Cardiac muscle cell (in vitro differentiated cells and primary cell): ENCODE data around the gene ARHGEF28. TPM values are rescaled to one million over a fixed set of nuclear protein-coding genes. Genes with fewer than 3 reads are reported as not detected.

Experiments
- DNase-seq, 2 donors: peaks; one replicate each; pipeline versions ENCODE4 v3.0.0 to v3.0.0-alpha.2; 2010 to 2017; ENCODE audit warnings: low read depth in 1 of 2, low spot score in 1 of 2
- H3K27ac ChIP-seq: fragments of 200-600 bp; sonication (generic); 2 replicates; pipeline ENCODE4 v1.5.1; 2016
- H3K27me3 ChIP-seq: fragments of 200-600 bp; sonication (generic); 2 replicates; pipeline ENCODE4 v1.6.0; 2016; ENCODE audit warnings: control low read depth
- H3K36me3 ChIP-seq: fragments of 200-600 bp; sonication (generic); 2 replicates; pipeline ENCODE4 v1.5.1; 2016; ENCODE audit warnings: control low read depth
- H3K4me1 ChIP-seq: fragments of 200-600 bp; sonication (generic); 2 replicates; pipeline ENCODE4 v1.8.1; 2017; ENCODE audit warnings: low read depth, mild to moderate bottlenecking, mixed run types
- H3K4me3 ChIP-seq: fragments of 200-600 bp; sonication (generic); 2 replicates; pipeline ENCODE4 v1.5.1; 2016; ENCODE audit warnings: mild to moderate bottlenecking
- H3K9me3 ChIP-seq: fragments of 200-600 bp; sonication (generic); 2 replicates; pipeline ENCODE4 v1.5.1; 2017; ENCODE audit warnings: low read depth, mild to moderate bottlenecking, control low read depth
- polyA plus RNA-seq: library from polyadenylated mRNA; unstranded; fragments of >200 nt; fragmentation: Nextera tagmentation; extraction: Ambion mirVana; gene quantifications from 2 replicates; pipeline ENCODE4 v1.2.1, GENCODE V29; 2016
- total RNA-seq: library from RNA; depleted of rRNA; stranded (reverse); fragments of >200 nt; gene quantifications from 2 replicates; pipeline ENCODE4 v1.2.3, GENCODE V29; 2016
- TF ChIP-seq, protein P1 (sequence below): IDR thresholded peaks from 2 replicates; pipeline ENCODE4 v1.5.1; 2012; ENCODE audit warnings: low read depth, mild to moderate bottlenecking, low read length

ARHGEF28 gene
- total and polyA plus RNA-seq, 2 experiments from 2014 or later: 0.30 TPM; not detected in 1

DNA sequence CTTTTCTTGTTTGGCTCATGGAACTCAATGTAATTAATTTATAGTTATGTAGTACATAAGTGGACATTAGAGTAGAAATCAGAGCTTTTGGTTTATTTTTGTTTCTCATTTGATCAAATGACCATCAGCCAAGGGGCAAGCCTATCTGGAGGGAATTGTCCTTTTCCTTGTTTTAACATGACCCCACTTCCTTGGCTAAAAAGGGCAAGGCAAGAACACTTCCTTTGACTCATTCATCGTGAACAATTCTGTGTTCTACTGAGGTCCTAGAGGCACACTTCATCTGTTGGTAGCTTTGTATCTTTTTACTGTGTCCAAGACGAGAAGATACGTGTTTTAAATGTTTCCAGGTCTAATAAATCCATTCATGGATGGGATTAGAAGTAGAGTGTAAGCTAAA lies 148.9 kb downstream of the ARHGEF28 start:
- H3K4me1 ChIP-seq: no peaks in the 10 kb centered on the region
- TF ChIP-seq, protein P1, sequence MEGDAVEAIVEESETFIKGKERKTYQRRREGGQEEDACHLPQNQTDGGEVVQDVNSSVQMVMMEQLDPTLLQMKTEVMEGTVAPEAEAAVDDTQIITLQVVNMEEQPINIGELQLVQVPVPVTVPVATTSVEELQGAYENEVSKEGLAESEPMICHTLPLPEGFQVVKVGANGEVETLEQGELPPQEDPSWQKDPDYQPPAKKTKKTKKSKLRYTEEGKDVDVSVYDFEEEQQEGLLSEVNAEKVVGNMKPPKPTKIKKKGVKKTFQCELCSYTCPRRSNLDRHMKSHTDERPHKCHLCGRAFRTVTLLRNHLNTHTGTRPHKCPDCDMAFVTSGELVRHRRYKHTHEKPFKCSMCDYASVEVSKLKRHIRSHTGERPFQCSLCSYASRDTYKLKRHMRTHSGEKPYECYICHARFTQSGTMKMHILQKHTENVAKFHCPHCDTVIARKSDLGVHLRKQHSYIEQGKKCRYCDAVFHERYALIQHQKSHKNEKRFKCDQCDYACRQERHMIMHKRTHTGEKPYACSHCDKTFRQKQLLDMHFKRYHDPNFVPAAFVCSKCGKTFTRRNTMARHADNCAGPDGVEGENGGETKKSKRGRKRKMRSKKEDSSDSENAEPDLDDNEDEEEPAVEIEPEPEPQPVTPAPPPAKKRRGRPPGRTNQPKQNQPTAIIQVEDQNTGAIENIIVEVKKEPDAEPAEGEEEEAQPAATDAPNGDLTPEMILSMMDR: no peak
- no peaks in the 10 kb centered on the region for H3K36me3 ChIP-seq
- H3K9me3 ChIP-seq: no peaks in the 10 kb centered on the region
- no peak overlapping the region for H3K27ac ChIP-seq
- H3K4me3 ChIP-seq: no peak overlapping the region
- DNase-seq: no peak
- peaks cover 12% of the 10 kb centered on the region for H3K27me3 ChIP-seq

DNA sequence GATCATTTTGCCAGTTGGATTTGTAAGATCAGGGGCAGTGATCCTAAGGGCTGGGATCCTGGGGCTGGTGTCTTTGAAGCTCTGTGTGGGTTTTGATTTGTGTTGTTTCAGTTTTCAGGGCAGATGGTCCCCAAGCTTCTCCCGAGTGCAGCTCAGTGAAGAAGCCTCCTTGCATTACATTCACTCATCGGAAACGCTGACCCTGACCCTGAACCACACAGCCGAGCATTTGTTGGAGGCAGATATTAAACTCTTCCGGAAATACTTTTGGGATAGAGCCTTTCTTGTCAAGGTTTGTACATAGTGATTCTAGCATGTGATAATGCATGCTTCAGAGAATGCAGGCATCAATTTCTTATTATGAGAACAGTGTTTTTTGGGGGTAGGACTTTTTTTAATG lies 150.4 kb downstream of the ARHGEF28 start:
- no peaks in the 10 kb centered on the region for H3K4me1 ChIP-seq

DNA sequence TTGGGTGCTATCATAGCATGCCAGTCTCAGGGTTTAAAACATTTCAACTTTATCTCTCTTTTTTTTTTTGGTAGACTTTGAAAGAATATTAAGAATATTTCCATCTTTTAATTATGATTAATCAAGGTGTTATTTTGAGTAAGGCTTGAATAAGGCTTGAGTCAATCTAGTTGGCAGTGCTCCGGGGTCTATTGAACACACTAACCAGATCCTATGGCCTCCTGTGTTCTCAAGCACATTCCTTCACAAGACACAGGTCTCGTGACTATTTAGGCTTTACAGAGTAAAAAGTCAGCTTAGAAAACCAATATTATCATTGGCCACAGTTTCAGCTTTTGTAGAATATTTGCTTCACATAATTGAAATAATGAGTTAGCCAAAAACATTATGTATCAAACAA lies 151.2 kb downstream of the ARHGEF28 start:
- no peaks in the 10 kb centered on the region for H3K4me1 ChIP-seq
- H3K36me3 ChIP-seq: no peaks in the 10 kb centered on the region
- peaks cover 15% of the 10 kb centered on the region for H3K27me3 ChIP-seq
- no peak overlapping the region for H3K4me3 ChIP-seq
- TF ChIP-seq, protein P1: no peak
- H3K27ac ChIP-seq: no peak overlapping the region
- no peak for DNase-seq
- H3K9me3 ChIP-seq: no peaks in the 10 kb centered on the region

More for the DNA sequence above, 150.4 kb downstream of the ARHGEF28 start:
- Histone ChIP-seq H3K27me3 (peaks cover 15% of the 10 kb centered on the region), H3K9me3 (no peaks in the 10 kb centered on the region), H3K36me3 (no peaks in the 10 kb centered on the region), H3K27ac (no peak overlapping the region), H3K4me3 (no peak overlapping the region)
- TF ChIP-seq, protein P1: no peak
- DNase-seq: no peak

DNA sequence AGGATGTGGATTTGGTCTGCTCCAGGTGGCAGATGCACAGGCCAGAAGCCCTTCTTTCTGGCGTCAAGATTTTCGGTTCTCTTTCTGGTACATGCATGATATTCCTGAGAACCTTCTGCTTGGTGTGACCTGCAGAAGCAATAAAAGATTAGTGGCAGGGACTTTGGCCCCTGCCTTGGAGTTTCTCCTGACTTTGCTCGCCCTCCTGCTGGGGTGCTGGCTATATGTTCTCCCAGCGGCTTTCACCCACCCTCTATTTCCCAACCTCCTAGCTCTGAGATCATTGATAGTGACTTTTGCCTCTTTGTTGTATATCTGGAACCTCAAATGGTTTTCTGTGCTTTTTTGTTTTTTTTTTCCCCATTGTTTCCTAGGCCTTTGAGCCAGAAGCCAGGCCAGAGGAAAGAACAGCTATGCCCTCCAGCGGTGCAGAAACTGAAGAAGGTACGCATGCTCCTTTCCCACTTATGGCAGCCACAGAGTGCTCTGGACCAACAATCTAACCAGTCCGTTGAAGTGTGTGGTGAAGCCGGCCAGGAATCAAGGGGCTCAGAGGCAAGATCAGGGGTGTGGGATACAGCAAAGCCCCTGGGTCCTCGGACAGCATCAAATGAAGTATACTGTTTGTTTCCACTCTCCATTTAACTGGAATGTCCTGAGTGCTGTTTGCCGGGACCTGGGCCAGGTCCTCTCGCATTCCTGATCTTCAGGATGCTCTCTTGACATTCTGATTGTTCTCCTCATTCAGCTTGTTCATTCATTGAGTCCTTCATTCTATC lies 154.5 kb downstream of the ARHGEF28 start:
- TF ChIP-seq, protein P1: peak; percentile 10
- Histone ChIP-seq H3K9me3 (no peaks in the 10 kb centered on the region), H3K4me1 (no peaks in the 10 kb centered on the region), H3K36me3 (no peaks in the 10 kb centered on the region), H3K4me3 (no peak overlapping the region), H3K27me3 (peaks cover 22% of the 10 kb centered on the region), H3K27ac (no peak overlapping the region)
- no peak for DNase-seq

- Histone ChIP-seq H3K4me1 (no peaks in the 10 kb centered on the region), H3K9me3 (no peaks in the 10 kb centered on the region), H3K27ac (no peak overlapping the region), H3K4me3 (no peak overlapping the region), H3K36me3 (no peaks in the 10 kb centered on the region), H3K27me3 (peaks cover 28% of the 10 kb centered on the region)
- DNase-seq: no peak
- TF ChIP-seq, protein P1: no peak
Observed at GRCh38 chr5:73781107-73781768, 155.2 kb downstream of the ARHGEF28 start.
